Chondrocyte (in vitro differentiated cells): Measurements from ENCODE around the gene ANXA4. TPM values are rescaled to one million over a fixed set of nuclear protein-coding genes. Genes with fewer than 3 reads are reported as not detected.

Experiments
- DNase-seq: peaks from one replicate; pipeline ENCODE4 v3.0.0; 2021; ENCODE audit warnings: mixed read lengths, low spot score
- H3K27ac Mint-ChIP-seq: one replicate; pipeline ENCODE4 v1.8.0; 2021; ENCODE audit warnings: mild to moderate bottlenecking, moderate library complexity, mixed read lengths; ENCODE audit not compliant: unreplicated experiment
- H3K27me3 Mint-ChIP-seq: 2 replicates; pipeline ENCODE4 v1.8.0; 2021; ENCODE audit warnings: low read depth, mixed read lengths
- H3K36me3 Mint-ChIP-seq: 2 replicates; pipeline ENCODE4 v1.8.0; 2021; ENCODE audit warnings: low read depth, mixed read lengths
- H3K4me1 Mint-ChIP-seq: 2 replicates; pipeline ENCODE4 v1.8.0; 2021; ENCODE audit warnings: low read depth, mild to moderate bottlenecking, mixed read lengths
- H3K4me3 Mint-ChIP-seq: one replicate; pipeline ENCODE4 v1.8.0; 2021; ENCODE audit warnings: mild to moderate bottlenecking, moderate library complexity, mixed read lengths; ENCODE audit not compliant: unreplicated experiment
- H3K9me3 Mint-ChIP-seq: 2 replicates; pipeline ENCODE4 v1.8.0; 2021; ENCODE audit warnings: low read depth, mixed read lengths
- total RNA-seq: library from RNA; stranded (reverse); gene quantifications from 3 replicates; pipeline ENCODE4 v1.2.1, GENCODE V29; 2021
- TF ChIP-seq, protein P1 (sequence below): fragments of 200-600 bp; sonication (generic); IDR thresholded peaks from 2 replicates; pipeline ENCODE4 v1.5.0; 2021; ENCODE audit warnings: antibody characterized with exemption, mild to moderate bottlenecking, moderate library complexity

Gene ANXA4
- total RNA-seq, 1 donor from 2014 or later, result 99.0 TPM

DNA sequence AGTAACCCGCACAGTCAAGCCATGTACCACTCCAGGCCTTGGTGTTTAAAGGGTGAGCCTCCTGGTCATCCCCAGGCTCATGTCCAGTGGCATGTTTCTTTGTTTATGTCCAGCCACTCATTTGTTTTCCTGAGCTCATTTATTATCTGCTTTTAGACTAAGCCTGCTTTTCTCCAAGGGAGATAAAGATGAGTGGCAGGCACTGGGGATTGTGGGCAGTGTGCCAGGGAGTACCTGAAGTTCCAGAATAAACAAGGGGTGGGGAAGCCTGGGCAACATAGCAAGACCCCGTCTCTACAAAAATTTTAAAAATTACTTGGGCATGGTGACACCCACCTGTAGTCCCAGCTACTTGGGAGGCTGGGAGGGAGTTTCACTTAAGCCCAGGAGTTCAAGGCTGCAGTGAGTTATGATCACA is 1.9 kb downstream of the ANXA4 start:
- Mint-ChIP-seq H3K4me1 (peaks cover 37% of the 10 kb centered on the region), H3K4me3 (no peak overlapping the region), H3K27me3 (no peaks in the 10 kb centered on the region), H3K27ac (no peak overlapping the region), H3K36me3 (no peaks in the 10 kb centered on the region), H3K9me3 (no peaks in the 10 kb centered on the region)
- DNase-seq, result no peak
- TF ChIP-seq, protein P1, sequence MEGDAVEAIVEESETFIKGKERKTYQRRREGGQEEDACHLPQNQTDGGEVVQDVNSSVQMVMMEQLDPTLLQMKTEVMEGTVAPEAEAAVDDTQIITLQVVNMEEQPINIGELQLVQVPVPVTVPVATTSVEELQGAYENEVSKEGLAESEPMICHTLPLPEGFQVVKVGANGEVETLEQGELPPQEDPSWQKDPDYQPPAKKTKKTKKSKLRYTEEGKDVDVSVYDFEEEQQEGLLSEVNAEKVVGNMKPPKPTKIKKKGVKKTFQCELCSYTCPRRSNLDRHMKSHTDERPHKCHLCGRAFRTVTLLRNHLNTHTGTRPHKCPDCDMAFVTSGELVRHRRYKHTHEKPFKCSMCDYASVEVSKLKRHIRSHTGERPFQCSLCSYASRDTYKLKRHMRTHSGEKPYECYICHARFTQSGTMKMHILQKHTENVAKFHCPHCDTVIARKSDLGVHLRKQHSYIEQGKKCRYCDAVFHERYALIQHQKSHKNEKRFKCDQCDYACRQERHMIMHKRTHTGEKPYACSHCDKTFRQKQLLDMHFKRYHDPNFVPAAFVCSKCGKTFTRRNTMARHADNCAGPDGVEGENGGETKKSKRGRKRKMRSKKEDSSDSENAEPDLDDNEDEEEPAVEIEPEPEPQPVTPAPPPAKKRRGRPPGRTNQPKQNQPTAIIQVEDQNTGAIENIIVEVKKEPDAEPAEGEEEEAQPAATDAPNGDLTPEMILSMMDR, result no peak

DNA sequence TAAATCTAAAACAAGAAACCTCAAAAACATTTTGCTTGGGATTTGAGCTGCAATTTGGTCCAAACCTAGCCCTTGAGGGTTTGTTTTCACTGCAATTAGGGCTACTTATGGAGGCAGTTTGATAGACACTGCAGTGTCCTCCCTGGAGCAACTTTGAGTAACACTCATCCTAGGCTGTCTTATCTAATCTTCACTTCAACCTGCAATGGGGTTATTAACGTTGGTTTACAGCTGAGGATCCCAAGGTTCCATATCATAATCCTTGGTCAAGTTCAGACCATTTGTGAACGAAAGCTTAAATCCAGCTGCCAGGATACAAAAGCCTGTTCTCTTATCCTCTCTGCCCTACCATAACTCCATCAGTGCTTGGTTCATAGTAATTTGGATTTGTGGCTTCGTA is 2.5 kb downstream of the ANXA4 start:
- no peak overlapping the region for H3K4me3 Mint-ChIP-seq
- no peak for DNase-seq
- TF ChIP-seq, protein P1, result no peak
- peaks cover 41% of the 10 kb centered on the region for H3K4me1 Mint-ChIP-seq
- H3K9me3 Mint-ChIP-seq, result no peaks in the 10 kb centered on the region
- H3K27me3 Mint-ChIP-seq, result no peaks in the 10 kb centered on the region
- peaks cover 4% of the 10 kb centered on the region for H3K36me3 Mint-ChIP-seq
- no peak overlapping the region for H3K27ac Mint-ChIP-seq

DNA sequence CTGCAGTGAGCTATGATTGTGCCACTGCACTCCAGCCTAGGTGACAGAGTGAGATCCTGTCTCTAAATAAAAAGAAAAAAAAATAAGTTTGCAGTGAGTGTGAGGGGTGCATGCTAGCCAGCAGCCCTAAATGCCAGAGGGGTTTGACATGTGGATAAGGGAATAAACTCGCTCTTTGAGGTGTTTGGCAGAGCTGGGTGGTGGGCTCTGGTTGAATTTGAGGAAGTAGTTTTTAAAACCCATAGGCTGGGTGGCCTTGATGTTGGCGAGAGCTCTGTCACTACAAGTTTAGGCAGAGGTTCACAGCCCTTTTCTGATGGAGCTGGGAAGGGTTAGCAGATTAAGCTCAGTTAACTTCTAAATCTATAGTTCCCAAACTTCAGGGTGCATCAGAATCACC is 3.1 kb downstream of the ANXA4 start:
- Mint-ChIP-seq H3K36me3 (peaks cover 4% of the 10 kb centered on the region), H3K9me3 (no peaks in the 10 kb centered on the region), H3K27me3 (no peaks in the 10 kb centered on the region), H3K4me3 (no peak overlapping the region), H3K4me1 (peaks cover 45% of the 10 kb centered on the region), H3K27ac (no peak overlapping the region)
- DNase-seq, result no peak
- TF ChIP-seq, protein P1, result no peak

DNA sequence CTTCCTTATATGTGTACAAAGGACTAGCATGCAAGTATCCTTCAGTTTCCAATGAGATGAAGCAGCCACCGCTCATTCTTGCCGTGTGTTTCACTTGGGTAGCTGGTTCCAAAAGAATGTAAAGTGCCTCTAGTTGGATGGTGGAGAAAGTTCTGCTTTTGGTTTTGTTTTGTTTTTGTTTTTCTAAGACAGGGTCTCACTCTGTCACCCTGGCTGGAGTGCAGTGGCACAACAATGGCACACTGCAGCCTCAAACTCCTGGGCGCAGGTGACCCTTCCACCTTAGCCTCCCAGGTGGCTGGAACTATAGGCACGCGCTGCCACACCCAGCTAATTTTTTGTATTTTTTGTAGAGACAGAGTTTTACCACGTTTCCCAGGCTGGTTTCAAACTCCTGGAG is 8.3 kb downstream of the ANXA4 start:
- H3K36me3 Mint-ChIP-seq, result peaks cover 4% of the 10 kb centered on the region
- no peak overlapping the region for H3K4me3 Mint-ChIP-seq
- peaks cover 36% of the 10 kb centered on the region for H3K4me1 Mint-ChIP-seq
- TF ChIP-seq, protein P1, result no peak
- no peak for DNase-seq
- no peaks in the 10 kb centered on the region for H3K27me3 Mint-ChIP-seq
- peak overlapping the region; percentile 39 for H3K27ac Mint-ChIP-seq
- H3K9me3 Mint-ChIP-seq, result no peaks in the 10 kb centered on the region

DNA sequence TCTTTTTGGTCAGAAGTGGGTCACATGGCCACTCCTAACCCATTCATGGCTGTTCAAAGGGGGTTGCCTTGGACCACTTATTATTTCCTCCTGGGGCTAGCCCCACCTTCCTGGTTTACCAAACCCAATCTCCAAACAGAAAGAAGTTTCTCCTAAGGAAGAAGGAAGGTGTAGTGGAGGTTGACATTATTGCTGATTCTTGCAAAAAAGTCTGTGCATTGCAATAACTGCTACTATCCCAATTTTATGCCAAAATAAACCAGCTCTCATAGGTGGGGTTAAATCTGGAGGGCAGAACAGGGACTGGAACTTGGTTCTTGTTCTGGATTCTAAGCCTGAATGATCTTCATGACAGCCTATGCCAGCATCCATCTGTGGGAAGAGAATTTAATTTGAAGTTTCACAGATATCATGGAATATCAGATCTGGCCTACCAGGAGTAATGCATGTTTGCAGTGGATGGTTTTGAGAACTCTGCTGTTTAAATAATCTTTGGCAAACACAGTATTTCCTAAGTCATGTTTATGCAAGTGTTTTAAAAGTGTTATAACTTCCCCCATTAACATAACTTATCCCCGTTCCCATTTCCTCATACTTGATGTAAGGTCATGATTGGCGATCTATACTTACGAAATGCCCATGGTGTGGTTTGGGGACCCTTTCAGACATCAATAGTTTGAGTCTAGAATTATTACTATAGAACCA is 11.9 kb downstream of the ANXA4 start:
- no peaks in the 10 kb centered on the region for H3K27me3 Mint-ChIP-seq
- no peak for DNase-seq
- H3K27ac Mint-ChIP-seq, result peak overlapping the region; percentile 22
- H3K9me3 Mint-ChIP-seq, result no peaks in the 10 kb centered on the region
- TF ChIP-seq, protein P1, result no peak
- H3K4me3 Mint-ChIP-seq, result no peak overlapping the region
- H3K4me1 Mint-ChIP-seq, result peaks cover 48% of the 10 kb centered on the region
- peaks cover 7% of the 10 kb centered on the region for H3K36me3 Mint-ChIP-seq
